GM12878 (cell line): ENCODE data around the gene CPSF4. TPM values are rescaled to one million over a fixed set of nuclear protein-coding genes. Genes with fewer than 3 reads are reported as not detected.

ENCODE experiments used
- ATF7 ChIP-seq: fragments of 450-650 bp; IDR thresholded peaks from 2 replicates; pipeline ENCODE4 v1.6.1; 2016; ENCODE audit warnings: low read depth, mild to moderate bottlenecking
- BACH1 ChIP-seq: fragments of 450-650 bp; IDR thresholded peaks from 2 replicates; pipeline ENCODE4 v1.6.1; 2017; ENCODE audit warnings: mild to moderate bottlenecking, borderline replicate concordance
- BHLHE40 ChIP-seq, 2 experiments: fragments of 450-650 bp in 1 of 2; IDR thresholded peaks; 2 replicates each; pipeline ENCODE4 v1.6.1; 2011 to 2017; ENCODE audit warnings: low read depth in 2 of 2, borderline replicate concordance in 1 of 2, improper control_type of control experiment in 1 of 2, low read length in 1 of 2, mild to moderate bottlenecking in 1 of 2
- CEBPZ ChIP-seq: fragments of 150-350 bp; IDR thresholded peaks from 2 replicates; pipeline ENCODE4 v1.6.1; 2016; ENCODE audit warnings: low read depth, low read length
- CHD4 ChIP-seq: fragments of 200-600 bp; sonication (generic); IDR thresholded peaks from 2 replicates; pipeline ENCODE4 v1.6.1; 2016; ENCODE audit warnings: mild to moderate bottlenecking
- FOS ChIP-seq: IDR thresholded peaks from 3 replicates; pipeline ENCODE4 v1.6.1; 2011; ENCODE audit warnings: borderline replicate concordance; ENCODE audit not compliant: insufficient read length; ENCODE audit errors: extremely low read depth
- HDGF ChIP-seq: fragments of 450-650 bp; IDR thresholded peaks from 2 replicates; pipeline ENCODE4 v1.6.1; 2016; ENCODE audit warnings: antibody characterized with exemption
- IRF4 ChIP-seq: IDR thresholded peaks from 2 replicates; pipeline ENCODE4 v1.6.1; 2011; ENCODE audit warnings: low read depth, low read length
- NFIC ChIP-seq: IDR thresholded peaks from 2 replicates; pipeline ENCODE4 v1.6.1; 2012; ENCODE audit warnings: low read depth, mild to moderate bottlenecking, inconsistent platforms, low read length, moderate library complexity
- NFYB ChIP-seq: IDR thresholded peaks from 2 replicates; pipeline ENCODE4 v1.6.1; 2011; ENCODE audit warnings: low read depth, mild to moderate bottlenecking, low read length, improper control_type of control experiment, moderate library complexity; ENCODE audit not compliant: insufficient read depth
- NR2F1 ChIP-seq: fragments of 450-650 bp; conservative IDR thresholded peaks from 2 replicates; pipeline ENCODE4 v1.6.1; 2017; ENCODE audit warnings: mild to moderate bottlenecking
- NRF1 ChIP-seq: conservative IDR thresholded peaks from 2 replicates; pipeline ENCODE4 v1.6.1; 2011; ENCODE audit warnings: mild to moderate bottlenecking, low read depth, low read length, improper control_type of control experiment
- POLR2AphosphoS5 ChIP-seq: IDR thresholded peaks from 2 replicates; pipeline ENCODE4 v1.6.1; 2011; ENCODE audit warnings: mild to moderate bottlenecking, low read length, inconsistent platforms
- RCOR1 ChIP-seq: conservative IDR thresholded peaks from 2 replicates; pipeline ENCODE4 v1.6.1; 2012; ENCODE audit warnings: low read depth, low read length, improper control_type of control experiment
- SRF ChIP-seq, 2 experiments: IDR thresholded peaks; 2 replicates each; pipeline ENCODE4 v1.6.1; 2011; ENCODE audit warnings: low read depth in 2 of 2, low read length in 2 of 2, mild to moderate bottlenecking in 1 of 2, moderate library complexity in 1 of 2
- SUPT20H ChIP-seq: IDR thresholded peaks from 2 replicates; pipeline ENCODE4 v1.6.1; 2011; ENCODE audit warnings: low read depth, mild to moderate bottlenecking, low read length, moderate library complexity, borderline replicate concordance; ENCODE audit not compliant: control insufficient read depth
- ZNF274 ChIP-seq: IDR thresholded peaks from one replicate; pipeline ENCODE4 v1.8.0; 2011; ENCODE audit not compliant: insufficient read length, insufficient read depth
- polyA plus RNA-seq, 11 experiments: library from polyadenylated mRNA; depleted of rRNA in 4 of 11; unstranded in 6 of 11; stranded (reverse) in 5 of 11; fragments of >200 nt; fragmentation: Nextera tagmentation in 4 of 11; fragmentation: Illumina TruSeq in 1 of 11; extraction: Ambion mirVana in 4 of 11; extraction: Trizol in 1 of 11; gene quantifications; 1 replicate in 1 of 11; 2 replicates in 10 of 11; pipeline versions ENCODE4 v1.2.1 to v1.2.3, GENCODE V29; 2011 to 2016; ENCODE audit warnings: inconsistent platforms in 2 of 11, missing spikeins in 2 of 11, low read depth in 1 of 11
- total RNA-seq, 4 experiments: library from RNA; depleted of rRNA in 3 of 4; stranded (reverse); fragments of >200 nt in 3 of 4; fragmentation: Illumina TruSeq in 1 of 4; extraction: Trizol in 1 of 4; gene quantifications; 2 replicates each; pipeline versions ENCODE4 v1.2.1 to v1.2.3, GENCODE V29; 2013 to 2021
- TF ChIP-seq, protein P1 (sequence below): fragments of 450-650 bp; IDR thresholded peaks from 2 replicates; pipeline ENCODE4 v1.6.1; 2016; ENCODE audit warnings: mild to moderate bottlenecking, moderate library complexity, borderline replicate concordance
- TF ChIP-seq, protein P2 (sequence below): IDR thresholded peaks from 2 replicates; pipeline ENCODE4 v1.6.1; 2011; ENCODE audit warnings: low read depth, low read length, improper control_type of control experiment, borderline replicate concordance
- TF ChIP-seq, protein P3 (sequence below): fragments of 450-650 bp; IDR thresholded peaks from 2 replicates; pipeline ENCODE4 v1.6.1; 2016; ENCODE audit warnings: mild to moderate bottlenecking

Gene CPSF4
- total and polyA plus RNA-seq, 10 of the 15 experiments (the other 5 are each of a cell fraction or from before 2014, with no cell fraction given), result 13.6 to 70.1 (median 45.0) TPM

- peak; percentile 40 to 61; a peak in 3 of 4 replicates for TF ChIP-seq BHLHE40 (IDR thresholded peaks at IDR 0.05; ENCODE audit: borderline replicate concordance in 1 of 2, low read depth in 2 of 2, low read length in 1 of 2)
- TF ChIP-seq NRF1, result no peak
- peak; percentile 16; the same call in 1 of the 2 replicates for TF ChIP-seq NFIC
- 0 out of 4 replicates have a peak, but pooled peaks of 1 of the 2 experiments have one; percentile 36 for TF ChIP-seq SRF (IDR thresholded peaks at IDR 0.05; ENCODE audit: low read depth in 2 of 2, low read length in 2 of 2)
- TF ChIP-seq, protein P1, sequence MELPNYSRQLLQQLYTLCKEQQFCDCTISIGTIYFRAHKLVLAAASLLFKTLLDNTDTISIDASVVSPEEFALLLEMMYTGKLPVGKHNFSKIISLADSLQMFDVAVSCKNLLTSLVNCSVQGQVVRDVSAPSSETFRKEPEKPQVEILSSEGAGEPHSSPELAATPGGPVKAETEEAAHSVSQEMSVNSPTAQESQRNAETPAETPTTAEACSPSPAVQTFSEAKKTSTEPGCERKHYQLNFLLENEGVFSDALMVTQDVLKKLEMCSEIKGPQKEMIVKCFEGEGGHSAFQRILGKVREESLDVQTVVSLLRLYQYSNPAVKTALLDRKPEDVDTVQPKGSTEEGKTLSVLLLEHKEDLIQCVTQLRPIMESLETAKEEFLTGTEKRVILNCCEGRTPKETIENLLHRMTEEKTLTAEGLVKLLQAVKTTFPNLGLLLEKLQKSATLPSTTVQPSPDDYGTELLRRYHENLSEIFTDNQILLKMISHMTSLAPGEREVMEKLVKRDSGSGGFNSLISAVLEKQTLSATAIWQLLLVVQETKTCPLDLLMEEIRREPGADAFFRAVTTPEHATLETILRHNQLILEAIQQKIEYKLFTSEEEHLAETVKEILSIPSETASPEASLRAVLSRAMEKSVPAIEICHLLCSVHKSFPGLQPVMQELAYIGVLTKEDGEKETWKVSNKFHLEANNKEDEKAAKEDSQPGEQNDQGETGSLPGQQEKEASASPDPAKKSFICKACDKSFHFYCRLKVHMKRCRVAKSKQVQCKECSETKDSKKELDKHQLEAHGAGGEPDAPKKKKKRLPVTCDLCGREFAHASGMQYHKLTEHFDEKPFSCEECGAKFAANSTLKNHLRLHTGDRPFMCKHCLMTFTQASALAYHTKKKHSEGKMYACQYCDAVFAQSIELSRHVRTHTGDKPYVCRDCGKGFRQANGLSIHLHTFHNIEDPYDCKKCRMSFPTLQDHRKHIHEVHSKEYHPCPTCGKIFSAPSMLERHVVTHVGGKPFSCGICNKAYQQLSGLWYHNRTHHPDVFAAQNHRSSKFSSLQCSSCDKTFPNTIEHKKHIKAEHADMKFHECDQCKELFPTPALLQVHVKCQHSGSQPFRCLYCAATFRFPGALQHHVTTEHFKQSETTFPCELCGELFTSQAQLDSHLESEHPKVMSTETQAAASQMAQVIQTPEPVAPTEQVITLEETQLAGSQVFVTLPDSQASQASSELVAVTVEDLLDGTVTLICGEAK, result peak; percentile 96
- TF ChIP-seq, protein P2, sequence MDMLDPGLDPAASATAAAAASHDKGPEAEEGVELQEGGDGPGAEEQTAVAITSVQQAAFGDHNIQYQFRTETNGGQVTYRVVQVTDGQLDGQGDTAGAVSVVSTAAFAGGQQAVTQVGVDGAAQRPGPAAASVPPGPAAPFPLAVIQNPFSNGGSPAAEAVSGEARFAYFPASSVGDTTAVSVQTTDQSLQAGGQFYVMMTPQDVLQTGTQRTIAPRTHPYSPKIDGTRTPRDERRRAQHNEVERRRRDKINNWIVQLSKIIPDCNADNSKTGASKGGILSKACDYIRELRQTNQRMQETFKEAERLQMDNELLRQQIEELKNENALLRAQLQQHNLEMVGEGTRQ, result no peak
- no peak for TF ChIP-seq NFYB
- no peak for TF ChIP-seq CHD4
- TF ChIP-seq ZNF274, result no peak
- TF ChIP-seq FOS, result no peak
- TF ChIP-seq, protein P3, sequence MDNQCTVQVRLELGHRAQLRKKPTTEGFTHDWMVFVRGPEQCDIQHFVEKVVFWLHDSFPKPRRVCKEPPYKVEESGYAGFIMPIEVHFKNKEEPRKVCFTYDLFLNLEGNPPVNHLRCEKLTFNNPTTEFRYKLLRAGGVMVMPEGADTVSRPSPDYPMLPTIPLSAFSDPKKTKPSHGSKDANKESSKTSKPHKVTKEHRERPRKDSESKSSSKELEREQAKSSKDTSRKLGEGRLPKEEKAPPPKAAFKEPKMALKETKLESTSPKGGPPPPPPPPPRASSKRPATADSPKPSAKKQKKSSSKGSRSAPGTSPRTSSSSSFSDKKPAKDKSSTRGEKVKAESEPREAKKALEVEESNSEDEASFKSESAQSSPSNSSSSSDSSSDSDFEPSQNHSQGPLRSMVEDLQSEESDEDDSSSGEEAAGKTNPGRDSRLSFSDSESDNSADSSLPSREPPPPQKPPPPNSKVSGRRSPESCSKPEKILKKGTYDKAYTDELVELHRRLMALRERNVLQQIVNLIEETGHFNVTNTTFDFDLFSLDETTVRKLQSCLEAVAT, result peak; percentile 76
- peak; percentile 99 for TF ChIP-seq POLR2AphosphoS5
- TF ChIP-seq IRF4, result peak; percentile 5; the same call in 1 of the 2 replicates
- peak; percentile 99 for TF ChIP-seq ATF7
- peak; percentile 57; the same call in 1 of the 2 replicates for TF ChIP-seq BACH1
- TF ChIP-seq NR2F1, result peak; percentile 88
- TF ChIP-seq HDGF, result no peak; the same call in 1 of the 2 replicates
- TF ChIP-seq RCOR1, result no peak
- TF ChIP-seq SUPT20H, result no peak
- TF ChIP-seq CEBPZ, result no peak
Observed at GRCh38 chr7:99408379-99409191, 30.2 kb upstream of the CPSF4 start, which contains the start of the genes BUD31 and PDAP1 (continued).
